Stimulated activated CD8-positive, alpha-beta memory T cell treated with anti-CD3 and anti-CD28 coated beads, Interleukin-2, amount 100 ng/mL, for 1 hour (primary cell): ENCODE results near the gene GALNT15.

Source experiments
- DNase-seq, 2 donors: peaks; one replicate each; pipeline ENCODE4 v3.0.0-alpha.2; 2020; ENCODE audit warnings: low read depth in 2 of 2

The GALNT15 gene

DNA sequence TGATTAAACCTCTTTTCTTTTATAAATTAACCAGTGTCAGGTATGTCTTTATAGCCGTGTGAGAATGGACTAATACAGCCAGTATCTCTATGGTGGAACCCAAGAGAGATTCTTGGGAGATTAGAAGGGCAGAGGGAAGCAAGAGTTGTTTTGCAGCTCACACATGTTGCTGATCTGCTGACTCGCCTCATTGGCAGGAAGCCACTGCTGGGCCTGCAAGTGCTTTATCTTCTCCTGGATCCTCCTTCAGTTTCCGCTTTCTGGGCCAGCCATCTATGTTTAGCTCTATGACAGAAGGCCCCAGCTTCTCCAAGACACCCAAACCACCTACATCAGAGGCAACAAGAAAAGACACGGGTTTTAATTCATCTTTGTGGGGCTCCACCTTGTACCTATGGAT is 23.4 kb upstream of the GALNT15 start:
- DNase-seq = no peak

GRCh38 chr3:16168211-16168610 is 6.3 kb upstream of the GALNT15 start:
- no peak for DNase-seq

DNA sequence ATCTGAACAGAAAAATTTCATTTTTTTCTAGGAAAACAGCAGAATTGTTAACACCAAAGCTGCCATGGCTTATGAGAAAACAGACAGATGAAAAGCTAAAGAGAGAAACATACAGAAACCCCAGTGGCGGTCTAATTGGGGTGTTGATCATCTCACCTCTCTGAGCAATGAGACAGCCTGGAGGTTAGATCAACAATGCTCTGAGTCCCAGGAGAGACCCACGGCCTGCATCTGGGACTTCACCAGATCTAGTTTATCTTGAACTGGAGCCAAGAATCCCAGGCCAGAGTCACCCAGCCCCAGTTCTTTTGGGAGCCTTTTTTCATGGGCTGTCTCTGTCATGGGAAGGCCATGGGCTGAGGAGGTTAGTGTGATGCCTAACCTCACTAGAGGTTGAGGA is 3.5 kb upstream of the GALNT15 start:
- no peak for DNase-seq

GRCh38 chr3:16171825-16172224 is 2.7 kb upstream of the GALNT15 start:
- DNase-seq = no peak

GRCh38 chr3:16173283-16174025 is 1.0 kb upstream of the GALNT15 start:
- no peak for DNase-seq

DNA sequence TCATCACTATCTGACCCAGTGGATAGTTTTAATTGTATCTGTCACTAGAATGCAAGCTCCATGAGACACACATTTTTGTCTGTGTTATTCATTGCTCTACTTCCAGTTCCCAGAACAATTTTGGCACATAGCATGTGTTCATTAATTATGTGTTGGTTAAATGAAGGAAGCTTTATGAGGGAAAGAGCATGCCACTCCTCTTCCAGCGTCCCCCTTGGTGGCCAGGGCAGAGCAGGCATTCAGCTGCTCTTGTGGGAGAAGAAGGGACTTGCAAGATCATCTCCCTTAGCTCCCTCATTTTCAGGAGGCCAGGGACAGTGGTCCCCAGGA is 489 bp upstream of the GALNT15 start:
- DNase-seq = no peak

DNA sequence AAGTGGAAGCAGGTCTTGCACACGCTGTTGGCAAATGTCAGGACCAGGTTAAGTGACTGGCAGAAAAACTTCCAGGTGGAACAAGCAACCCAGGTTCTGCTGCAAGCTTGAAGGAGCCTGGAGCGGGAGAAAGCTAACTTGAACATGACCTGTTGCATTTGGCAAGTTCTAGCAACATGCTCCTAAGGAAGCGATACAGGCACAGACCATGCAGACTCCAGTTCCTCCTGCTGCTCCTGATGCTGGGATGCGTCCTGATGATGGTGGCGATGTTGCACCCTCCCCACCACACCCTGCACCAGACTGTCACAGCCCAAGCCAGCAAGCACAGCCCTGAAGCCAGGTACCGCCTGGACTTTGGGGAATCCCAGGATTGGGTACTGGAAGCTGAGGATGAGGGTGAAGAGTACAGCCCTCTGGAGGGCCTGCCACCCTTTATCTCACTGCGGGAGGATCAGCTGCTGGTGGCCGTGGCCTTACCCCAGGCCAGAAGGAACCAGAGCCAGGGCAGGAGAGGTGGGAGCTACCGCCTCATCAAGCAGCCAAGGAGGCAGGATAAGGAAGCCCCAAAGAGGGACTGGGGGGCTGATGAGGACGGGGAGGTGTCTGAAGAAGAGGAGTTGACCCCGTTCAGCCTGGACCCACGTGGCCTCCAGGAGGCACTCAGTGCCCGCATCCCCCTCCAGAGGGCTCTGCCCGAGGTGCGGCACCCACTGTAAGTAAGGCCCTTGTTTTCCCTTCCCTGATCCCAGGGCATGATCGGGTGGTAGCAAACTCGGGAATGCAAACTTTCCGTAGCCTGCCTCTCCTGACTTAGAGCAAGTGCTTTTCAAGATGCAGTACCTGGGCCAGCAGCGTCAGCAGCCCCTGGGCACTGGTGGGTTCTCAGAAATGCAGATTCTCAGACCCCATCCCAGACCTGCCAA is 759 bp downstream of the GALNT15 start:
- DNase-seq = no peak

- no peak for DNase-seq
Observed at GRCh38 chr3:16176391-16177030, 2.0 kb downstream of the GALNT15 start.

DNA sequence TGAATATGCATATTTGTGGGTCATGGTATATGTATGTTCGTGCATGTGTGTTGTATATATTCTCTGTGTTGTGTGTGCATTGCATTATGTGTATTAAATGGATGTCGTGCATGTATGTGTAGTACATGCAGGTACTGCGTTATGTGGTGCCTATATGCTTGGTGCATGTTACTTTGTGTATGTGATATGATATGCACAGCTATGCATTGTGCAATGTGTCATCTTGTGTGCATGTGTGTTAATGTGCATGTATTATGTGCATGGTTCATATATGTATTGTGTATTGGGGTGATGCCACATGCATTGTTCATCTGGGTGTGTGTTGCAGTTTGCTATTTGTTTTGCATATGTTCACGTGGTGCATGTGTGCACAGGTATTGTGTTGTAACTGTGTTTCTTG is 2.9 kb downstream of the GALNT15 start:
- no peak for DNase-seq

- peak in 1 of 2 donors; percentile 10 for DNase-seq
Observed at GRCh38 chr3:16177962-16178627, 3.6 kb downstream of the GALNT15 start.

GRCh38 chr3:16178628-16178988 is 4.1 kb downstream of the GALNT15 start:
- no peak for DNase-seq

GRCh38 chr3:16179261-16179660 is 4.8 kb downstream of the GALNT15 start:
- DNase-seq = no peak

DNA sequence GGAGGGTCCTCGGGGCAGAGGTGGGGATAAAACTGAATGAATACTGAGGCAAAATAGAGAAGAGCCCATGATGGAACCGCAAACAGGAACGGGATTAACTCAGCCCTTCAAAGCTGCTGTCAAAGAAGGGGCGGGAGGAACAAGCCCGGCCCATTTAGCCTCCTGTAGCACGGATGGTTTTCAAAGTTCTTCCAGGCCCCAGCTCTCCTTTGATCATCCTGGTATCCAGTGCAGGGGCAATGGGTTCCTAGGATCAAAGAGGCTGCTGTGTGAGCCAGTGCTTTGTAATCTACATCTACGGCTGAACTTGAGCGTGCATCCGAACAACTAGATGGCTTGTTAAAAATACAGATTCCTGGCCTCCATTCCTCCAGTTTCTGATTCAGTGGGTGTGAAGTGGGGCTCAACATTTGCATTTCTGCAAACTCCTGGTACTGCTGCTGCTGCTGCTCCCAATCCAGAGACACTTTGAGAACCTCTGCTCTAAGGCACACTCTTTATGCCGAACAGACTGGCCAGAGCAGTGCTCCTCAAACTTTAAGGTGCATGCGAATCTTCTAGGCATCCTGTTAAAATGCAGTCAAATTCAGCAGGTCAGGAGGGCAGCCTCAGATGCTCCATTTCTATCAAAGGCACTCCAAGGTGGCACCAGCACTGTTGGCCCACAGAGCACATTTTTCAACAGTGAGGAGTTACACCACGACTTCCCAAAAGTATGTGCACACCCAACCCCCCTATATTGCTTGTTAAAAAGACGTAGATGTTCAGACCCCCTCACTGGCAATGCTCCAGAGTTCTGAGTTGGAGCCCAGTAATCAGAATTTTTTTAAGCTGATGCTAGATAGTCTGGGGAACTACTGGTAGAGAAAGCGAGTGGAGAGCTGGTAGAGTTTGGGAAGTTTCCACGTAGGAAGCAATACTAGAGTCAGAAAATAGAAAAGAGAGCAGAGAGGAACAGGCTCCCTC is 5.6 kb downstream of the GALNT15 start:
- DNase-seq = no peak

DNA sequence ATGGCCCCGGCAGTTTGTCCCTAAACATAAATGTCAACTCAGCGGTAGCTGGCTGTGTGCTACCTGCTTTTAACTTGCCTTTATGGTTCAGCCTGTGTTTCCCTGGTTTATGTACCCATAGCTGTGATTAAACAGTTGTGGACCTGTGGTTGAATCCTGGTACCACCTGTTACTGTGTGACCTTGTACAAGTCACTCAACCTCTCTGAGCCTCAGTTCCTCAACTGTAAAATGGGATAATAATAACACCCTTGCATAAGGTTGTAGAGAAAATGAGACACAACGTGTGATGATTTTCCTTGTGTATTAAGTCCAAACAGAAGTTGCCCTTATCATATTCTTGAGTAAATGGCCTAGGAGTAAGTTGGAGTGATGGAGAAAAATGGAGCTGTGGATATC is 6.3 kb downstream of the GALNT15 start:
- no peak for DNase-seq

DNA sequence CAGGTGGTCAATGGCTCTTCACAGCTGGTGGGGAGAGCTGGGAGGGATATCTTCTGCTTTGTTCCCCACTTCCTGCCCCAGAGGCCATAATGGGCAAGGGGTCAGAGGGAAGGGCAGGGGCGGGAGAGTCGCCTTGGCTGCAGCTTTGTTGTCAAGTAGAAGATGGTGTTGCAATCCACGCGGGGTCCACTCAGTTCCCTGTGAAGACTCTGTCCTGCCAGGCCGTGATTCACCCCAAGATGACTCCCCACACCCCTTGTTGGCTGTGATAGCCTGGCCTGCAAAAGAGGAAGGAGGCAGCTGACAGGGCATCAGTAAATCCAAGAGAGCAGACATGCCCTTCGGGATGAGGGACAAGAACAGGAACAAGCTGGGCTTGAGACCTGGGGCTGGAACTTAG is 6.9 kb downstream of the GALNT15 start:
- no peak for DNase-seq

GRCh38 chr3:16182183-16182582 is 7.7 kb downstream of the GALNT15 start:
- no peak for DNase-seq

DNA sequence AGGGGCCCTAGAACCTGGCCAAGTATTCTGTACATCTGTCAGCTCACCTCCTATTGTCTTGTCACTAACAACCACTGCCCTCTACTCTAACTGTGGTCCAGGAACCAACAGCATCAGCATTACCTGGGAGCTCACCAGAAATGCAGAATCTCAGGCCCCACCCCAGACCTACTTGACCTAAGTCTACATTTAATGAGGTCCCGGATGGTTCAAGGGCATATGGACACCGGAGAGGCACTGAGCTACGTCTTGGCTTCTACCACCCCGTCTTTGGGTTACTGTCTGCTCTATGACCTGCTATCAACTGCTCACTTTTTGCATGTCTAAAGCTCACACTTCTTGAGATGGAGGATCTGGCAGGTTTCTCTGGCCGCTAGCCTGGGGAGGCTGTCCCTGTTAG is 8.1 kb downstream of the GALNT15 start:
- no peak for DNase-seq

DNA sequence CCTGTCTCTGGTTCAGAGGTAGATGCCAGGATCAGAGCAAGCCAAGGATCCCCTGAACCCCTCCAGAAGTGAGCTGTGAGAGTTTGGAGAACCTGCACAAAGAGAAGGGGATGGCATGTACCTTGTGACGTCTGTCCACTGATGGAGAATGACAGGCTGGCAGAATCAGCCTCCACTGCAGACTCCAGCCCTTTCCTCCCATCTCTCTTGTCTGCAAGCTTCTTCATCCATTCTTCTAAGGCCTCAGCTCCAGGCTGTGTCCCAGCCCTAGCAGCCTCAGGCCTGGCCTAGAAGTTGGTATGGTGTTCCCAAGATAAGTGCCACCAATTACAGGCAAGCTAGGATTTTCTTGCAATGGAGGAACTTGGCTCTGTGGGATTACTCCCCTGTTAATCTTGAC is 8.6 kb downstream of the GALNT15 start:
- DNase-seq = no peak

GRCh38 chr3:16183601-16184270 is 9.3 kb downstream of the GALNT15 start:
- no peak for DNase-seq

GRCh38 chr3:16186086-16186485 is 11.6 kb downstream of the GALNT15 start:
- DNase-seq = no peak

DNA sequence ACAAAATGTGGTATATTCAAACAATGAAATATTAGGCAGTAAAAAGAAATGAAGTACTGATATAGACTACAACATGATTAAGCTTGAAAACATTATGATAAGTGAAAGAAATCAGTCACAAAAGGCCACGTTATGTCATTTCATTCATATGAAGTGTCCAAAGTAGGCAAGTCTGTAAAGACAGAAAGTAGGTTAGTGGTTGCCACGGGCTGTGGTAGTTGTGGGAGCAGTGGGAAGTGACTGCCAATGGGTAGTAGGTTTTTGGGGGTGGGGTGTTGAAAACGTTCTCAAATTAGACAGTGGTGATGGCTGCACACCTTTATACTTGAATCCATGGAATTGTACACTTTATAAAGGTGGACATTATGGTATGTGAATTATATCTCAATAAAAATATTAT is 12.1 kb downstream of the GALNT15 start:
- no peak for DNase-seq
